Measurements from ENCODE around the gene REG3G.

REG3G gene

GRCh38 chr2:78993518-78994148 lies 31.9 kb upstream of the REG3G start:
- no peak for ATAC-seq
- TF ChIP-seq TCF4 (CRISPR knock-in tag; IDR thresholded peaks at IDR 0.05; ENCODE audit: borderline replicate concordance) (no peak), ISL1 (CRISPR knock-in tag; IDR thresholded peaks at IDR 0.05) (no peak), OSR1 (CRISPR knock-in tag; IDR thresholded peaks at IDR 0.05) (no peak), BACH2 (CRISPR knock-in tag; IDR thresholded peaks at IDR 0.05; ENCODE audit: borderline replicate concordance) (no peak), ESRRG (CRISPR knock-in tag; IDR thresholded peaks at IDR 0.05) (no peak), ZNF70 (CRISPR knock-in tag; IDR thresholded peaks at IDR 0.05) (no peak), ZNF565 (CRISPR knock-in tag; conservative IDR thresholded peaks at IDR 0.05; ENCODE audit: low read depth) (no peak), ARNTL (CRISPR knock-in tag; IDR thresholded peaks at IDR 0.05; ENCODE audit: borderline replicate concordance, low read depth) (no peak), ZFP30 (CRISPR knock-in tag; IDR thresholded peaks at IDR 0.05) (no peak), PATZ1 (CRISPR knock-in tag; IDR thresholded peaks at IDR 0.05; ENCODE audit: borderline replicate concordance) (no peak), CREB5 (CRISPR knock-in tag; IDR thresholded peaks at IDR 0.05; ENCODE audit: low read depth) (no peak), POU6F1 (CRISPR knock-in tag; IDR thresholded peaks at IDR 0.05; ENCODE audit: borderline replicate concordance, low read depth) (no peak)

GRCh38 chr2:78994789-78995188 lies 30.7 kb upstream of the REG3G start:
- ATAC-seq, result no peak
- TF ChIP-seq ARNTL (CRISPR knock-in tag; IDR thresholded peaks at IDR 0.05; ENCODE audit: borderline replicate concordance, low read depth) (no peak), ZNF565 (CRISPR knock-in tag; conservative IDR thresholded peaks at IDR 0.05; ENCODE audit: low read depth) (no peak), BACH2 (CRISPR knock-in tag; IDR thresholded peaks at IDR 0.05; ENCODE audit: borderline replicate concordance) (no peak), TCF4 (CRISPR knock-in tag; IDR thresholded peaks at IDR 0.05; ENCODE audit: borderline replicate concordance) (no peak), TOX (CRISPR knock-in tag; IDR thresholded peaks at IDR 0.05; ENCODE audit: borderline replicate concordance) (no peak), CSDC2 (CRISPR knock-in tag; IDR thresholded peaks at IDR 0.05) (no peak), PPARA (CRISPR knock-in tag; IDR thresholded peaks at IDR 0.05; ENCODE audit: borderline replicate concordance) (no peak), ESRRG (CRISPR knock-in tag; IDR thresholded peaks at IDR 0.05) (no peak), ZNF70 (CRISPR knock-in tag; IDR thresholded peaks at IDR 0.05) (no peak), POU6F1 (CRISPR knock-in tag; IDR thresholded peaks at IDR 0.05; ENCODE audit: borderline replicate concordance, low read depth) (no peak), PATZ1 (CRISPR knock-in tag; IDR thresholded peaks at IDR 0.05; ENCODE audit: borderline replicate concordance) (no peak), GLIS3 (CRISPR knock-in tag; IDR thresholded peaks at IDR 0.05) (no peak)

- ATAC-seq, result no peak
- TF ChIP-seq PPARA (CRISPR knock-in tag; IDR thresholded peaks at IDR 0.05; ENCODE audit: borderline replicate concordance), result no peak
- TF ChIP-seq TCF4 (CRISPR knock-in tag; IDR thresholded peaks at IDR 0.05; ENCODE audit: borderline replicate concordance), result no peak
- TF ChIP-seq ARNTL (CRISPR knock-in tag; IDR thresholded peaks at IDR 0.05; ENCODE audit: borderline replicate concordance, low read depth), result no peak
- no peak for TF ChIP-seq ESRRG (CRISPR knock-in tag; IDR thresholded peaks at IDR 0.05)
- TF ChIP-seq OSR1 (CRISPR knock-in tag; IDR thresholded peaks at IDR 0.05), result no peak
- no peak for TF ChIP-seq ZC3H10 (CRISPR knock-in tag; IDR thresholded peaks at IDR 0.05)
- no peak for TF ChIP-seq BACH2 (CRISPR knock-in tag; IDR thresholded peaks at IDR 0.05; ENCODE audit: borderline replicate concordance)
- no peak for TF ChIP-seq ZFP3 (CRISPR knock-in tag; IDR thresholded peaks at IDR 0.05)
- TF ChIP-seq POU6F1 (CRISPR knock-in tag; IDR thresholded peaks at IDR 0.05; ENCODE audit: borderline replicate concordance, low read depth), result no peak
- no peak for TF ChIP-seq SNAI2 (CRISPR knock-in tag; IDR thresholded peaks at IDR 0.05)
These were observed 26.1 kb upstream of the REG3G start for GRCh38 chr2:78999406-78999805.
